ENCODE results near the gene NRXN3. TPM values are rescaled to one million over a fixed set of nuclear protein-coding genes. Genes with fewer than 3 reads are reported as not detected.

The NRXN3 gene
- polyA plus RNA-seq, 1 donor from 2014 or later: 110 TPM

DNA sequence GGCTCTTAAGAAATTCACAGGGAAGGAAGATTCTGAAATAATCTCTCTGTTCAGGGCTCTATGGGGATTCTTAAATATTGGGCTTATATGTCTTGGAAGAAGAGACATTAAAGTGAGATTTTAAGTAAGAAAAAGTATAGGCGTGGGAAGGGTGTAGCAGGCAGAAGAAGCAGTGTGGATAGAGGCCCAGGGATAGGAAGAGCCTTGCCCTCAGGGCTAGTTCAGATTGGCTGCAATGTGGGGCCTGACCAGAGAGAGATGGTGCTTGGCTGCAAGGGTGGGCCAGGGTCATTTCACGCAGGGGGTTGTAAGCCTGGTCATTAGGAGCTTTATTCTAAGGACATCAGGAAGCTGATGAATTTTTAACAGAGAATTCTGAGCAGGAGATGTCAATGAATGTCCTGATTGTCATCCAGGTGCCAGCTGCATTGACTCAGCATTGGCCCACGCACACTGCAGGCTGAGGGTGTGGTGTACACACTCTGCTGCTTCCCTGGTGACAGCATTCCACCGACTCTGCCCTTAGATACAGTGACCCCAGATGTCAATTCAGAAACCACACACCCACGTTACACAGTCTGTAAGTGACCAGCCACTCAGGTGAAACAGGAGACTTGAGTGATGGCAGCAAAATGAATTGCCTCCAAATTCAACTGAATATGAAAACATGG, 582.5 kb downstream of the NRXN3 start:
- Histone ChIP-seq H3K79me2 (replicated peaks; ENCODE audit: insufficient read depth, low read length) (no peaks in the 10 kb centered on the region), H4K20me1 (ENCODE audit: insufficient read depth) (no peaks in the 10 kb centered on the region), H3K9me2 (ENCODE audit: insufficient read depth, low read length) (no peaks in the 10 kb centered on the region), H3K9ac (ENCODE audit: low read length) (no peak overlapping the region), H3K27me3 (ENCODE audit: insufficient read depth, low read depth, low read length) (no peaks in the 10 kb centered on the region), H3K27ac (ENCODE audit: low read length) (no peak overlapping the region), H3K9me3 (ENCODE audit: low read length) (no peaks in the 10 kb centered on the region), H2AFZ (ENCODE audit: low read depth, low read length) (no peak overlapping the region), H3F3A (ENCODE audit: insufficient read depth, low read length, poor library complexity, severe bottlenecking) (no peaks in the 10 kb centered on the region), H3K4me3 (ENCODE audit: low read length) (no peak overlapping the region), H3K36me3 (ENCODE audit: insufficient read depth, low read length) (no peaks in the 10 kb centered on the region), H3K4me2 (ENCODE audit: low read length) (no peak overlapping the region)
- TF ChIP-seq EZH2 (IDR thresholded peaks at IDR 0.05; ENCODE audit: borderline replicate concordance, insufficient read depth, low read length, poor library complexity, severe bottlenecking) (no peak), REST (IDR thresholded peaks at IDR 0.05; ENCODE audit: borderline replicate concordance) (no peak), CTCF (IDR thresholded peaks at IDR 0.05; ENCODE audit: poor library complexity, severe bottlenecking) (no peak), MXI1 (conservative IDR thresholded peaks at IDR 0.05; ENCODE audit: poor library complexity, severe bottlenecking) (no peak), EP300 (conservative IDR thresholded peaks at IDR 0.05; ENCODE audit: poor library complexity, severe bottlenecking) (no peak), TAF1 (IDR thresholded peaks at IDR 0.05; ENCODE audit: low read depth) (no peak), RAD21 (conservative IDR thresholded peaks at IDR 0.05) (no peak), POLR2AphosphoS5 (IDR thresholded peaks at IDR 0.05) (no peak), SMC3 (conservative IDR thresholded peaks at IDR 0.05; ENCODE audit: poor library complexity) (no peak)

GRCh38 chr14:78754059-78754458, 583.9 kb downstream of the NRXN3 start:
- no peaks in the 10 kb centered on the region for H3K27me3 ChIP-seq (ENCODE audit: insufficient read depth, low read depth, low read length)

More at GRCh38 chr14:78754059-78754458, 583.9 kb downstream of the NRXN3 start:
- Histone ChIP-seq H2AFZ (ENCODE audit: low read depth, low read length) (no peak overlapping the region), H3K4me2 (ENCODE audit: low read length) (no peak overlapping the region), H3K9me3 (ENCODE audit: low read length) (no peaks in the 10 kb centered on the region), H3K27ac (ENCODE audit: low read length) (no peak overlapping the region), H3K9me2 (ENCODE audit: insufficient read depth, low read length) (no peaks in the 10 kb centered on the region), H3K9ac (ENCODE audit: low read length) (no peak overlapping the region), H3K79me2 (replicated peaks; ENCODE audit: insufficient read depth, low read length) (no peaks in the 10 kb centered on the region), H3F3A (ENCODE audit: insufficient read depth, low read length, poor library complexity, severe bottlenecking) (no peaks in the 10 kb centered on the region), H3K4me3 (ENCODE audit: low read length) (no peak overlapping the region), H4K20me1 (ENCODE audit: insufficient read depth) (no peaks in the 10 kb centered on the region), H3K36me3 (ENCODE audit: insufficient read depth, low read length) (no peaks in the 10 kb centered on the region)
- TF ChIP-seq CTCF (IDR thresholded peaks at IDR 0.05; ENCODE audit: poor library complexity, severe bottlenecking) (no peak), SMC3 (conservative IDR thresholded peaks at IDR 0.05; ENCODE audit: poor library complexity) (no peak), EP300 (conservative IDR thresholded peaks at IDR 0.05; ENCODE audit: poor library complexity, severe bottlenecking) (no peak), REST (IDR thresholded peaks at IDR 0.05; ENCODE audit: borderline replicate concordance) (no peak), RAD21 (conservative IDR thresholded peaks at IDR 0.05) (no peak)
